Measurements from ENCODE around the gene NBAS.

Gene NBAS

DNA sequence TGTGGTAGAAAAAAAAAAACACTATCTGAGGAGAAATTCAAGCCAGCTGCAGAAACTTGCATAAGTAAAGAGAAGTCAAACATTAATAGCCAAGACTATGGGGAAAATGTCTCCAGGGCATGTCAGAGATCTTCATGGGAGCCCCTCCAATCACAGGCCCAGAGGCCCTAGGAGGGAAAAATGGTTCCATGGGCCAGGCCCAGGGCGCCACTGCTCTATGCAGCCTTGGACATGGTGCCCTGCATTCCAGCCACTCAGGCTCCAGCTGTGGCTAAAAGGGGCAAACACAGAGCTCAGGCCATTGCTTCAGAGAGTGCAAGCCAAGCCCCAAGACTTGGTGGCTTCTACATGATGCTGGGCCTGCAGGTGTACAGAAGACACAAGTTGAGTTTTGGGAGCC lies 354.7 kb downstream of the NBAS start:
- no peak for DNase-seq (ENCODE audit: low read depth)

- no peak for DNase-seq (ENCODE audit: low read depth)
Observed at GRCh38 chr2:15205562-15205961, 355.6 kb downstream of the NBAS start.

- no peak for DNase-seq (ENCODE audit: low read depth)
Observed at GRCh38 chr2:15201009-15201408, 360.1 kb downstream of the NBAS start.

DNA sequence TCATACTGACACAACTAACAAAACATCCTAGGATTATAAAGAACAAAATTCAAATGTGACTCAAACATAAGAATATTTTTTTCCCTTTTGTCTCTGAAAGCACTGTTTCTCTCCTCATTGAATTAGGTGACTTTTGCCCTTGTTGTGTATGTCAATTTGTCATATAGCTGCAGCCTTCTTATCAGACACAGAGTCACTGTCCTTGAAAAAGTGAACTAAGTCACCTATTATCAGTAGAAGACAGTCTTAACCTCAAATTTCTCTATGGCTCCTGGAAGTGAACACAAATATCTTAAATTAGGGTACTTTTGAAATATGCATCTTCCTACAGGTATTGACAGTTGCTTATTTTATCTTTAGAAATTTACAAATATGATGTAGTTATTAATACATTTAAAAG lies 360.6 kb downstream of the NBAS start:
- no peak for DNase-seq (ENCODE audit: low read depth)

DNA sequence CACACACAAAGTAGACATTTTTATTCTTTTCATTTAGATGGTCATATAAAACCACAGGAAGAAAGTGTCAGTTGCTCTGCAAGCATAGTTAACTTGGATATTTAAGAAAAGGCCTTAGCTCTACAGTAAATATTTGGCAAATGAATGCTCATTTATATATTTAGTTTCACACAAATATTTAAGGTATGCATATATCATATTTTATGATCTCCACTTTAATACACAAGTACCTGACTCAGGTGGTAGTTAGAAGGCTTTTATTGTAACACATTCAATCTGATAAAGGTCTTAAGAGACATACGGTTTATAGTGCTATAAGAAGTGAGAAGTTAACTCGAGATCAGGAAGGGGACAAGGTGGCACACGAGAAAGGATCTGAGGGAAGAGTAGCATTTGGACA lies 363.1 kb downstream of the NBAS start:
- DNase-seq (ENCODE audit: low read depth), result no peak

DNA sequence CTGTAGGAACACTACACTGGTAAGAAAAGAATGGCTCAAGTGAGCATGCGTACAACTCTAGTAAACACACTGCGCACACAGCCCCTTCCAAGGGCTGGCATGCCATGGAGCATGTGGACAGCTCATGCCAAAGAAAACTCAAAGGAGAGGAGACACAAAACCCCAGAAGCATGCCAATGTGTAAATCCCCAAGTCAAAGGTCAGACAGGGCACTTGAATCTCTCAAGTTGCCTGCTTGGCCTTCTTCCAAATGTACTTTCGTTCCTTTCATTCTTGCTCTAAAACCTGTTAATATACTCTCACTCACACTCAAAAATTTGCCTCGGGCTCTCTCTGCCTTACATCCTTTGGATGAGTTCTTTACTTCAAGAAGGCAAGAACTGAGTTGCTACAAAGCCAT lies 365.3 kb downstream of the NBAS start:
- no peak for DNase-seq (ENCODE audit: low read depth)

DNA sequence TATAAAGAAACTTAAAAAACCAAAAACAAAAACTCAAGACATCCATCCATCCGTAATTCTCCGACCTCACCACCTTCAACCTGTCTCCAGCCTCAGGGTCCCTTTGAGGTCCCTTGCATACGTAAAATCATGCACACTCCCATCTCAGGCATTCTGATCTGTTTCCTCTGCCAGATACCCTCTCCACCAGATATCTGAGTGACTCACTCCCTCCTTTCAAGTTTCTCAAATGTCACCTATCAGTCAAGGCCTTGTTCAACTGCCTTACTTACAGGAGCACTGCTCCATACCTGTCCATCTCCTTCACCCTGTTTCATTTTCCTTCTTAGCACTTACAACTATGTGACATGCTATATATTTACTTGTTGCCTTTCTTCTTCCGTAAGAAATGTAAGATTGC lies 369.3 kb downstream of the NBAS start:
- DNase-seq (ENCODE audit: low read depth), result no peak

DNA sequence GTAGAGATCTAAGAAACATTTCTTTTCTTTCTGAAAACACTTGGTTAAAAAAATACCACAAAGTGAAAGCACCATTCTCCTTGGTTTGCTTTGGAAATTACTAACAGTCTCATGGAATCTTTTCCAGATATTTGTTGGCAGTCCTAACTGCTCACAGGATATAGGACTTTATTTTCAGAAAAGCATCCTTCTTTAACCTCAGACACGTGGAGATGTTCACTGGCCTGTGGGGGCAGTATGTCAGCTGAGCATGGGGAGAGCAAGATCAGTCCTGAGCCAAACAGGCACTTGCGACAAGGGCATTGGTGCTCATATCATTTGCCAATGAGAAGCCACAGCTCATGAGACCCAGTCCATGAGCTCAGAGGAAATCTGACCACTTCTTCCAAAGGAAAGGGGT lies 371.9 kb downstream of the NBAS start:
- peak; percentile 2 for DNase-seq (ENCODE audit: low read depth)

GRCh38 chr2:15187702-15188101 lies 373.4 kb downstream of the NBAS start:
- no peak for DNase-seq (ENCODE audit: low read depth)

DNA sequence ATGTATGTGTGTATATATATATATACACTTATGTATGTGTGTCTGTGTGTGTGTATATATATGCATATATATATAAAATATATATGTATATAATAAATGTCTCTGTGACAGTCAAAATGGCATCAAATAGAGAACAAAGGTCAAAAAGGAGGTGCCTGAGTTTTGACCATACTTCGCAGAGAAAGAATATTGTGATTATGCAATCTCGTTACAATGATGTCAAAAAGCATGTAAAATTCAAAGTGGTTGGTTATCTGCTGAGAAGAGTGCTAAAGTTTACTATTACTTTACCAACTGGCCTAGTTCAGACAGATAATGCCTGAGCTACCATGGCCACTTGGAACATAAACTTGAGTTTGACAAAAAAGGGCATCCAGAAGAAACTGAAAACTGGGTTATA lies 375.0 kb downstream of the NBAS start:
- no peak for DNase-seq (ENCODE audit: low read depth)

GRCh38 chr2:15184491-15184890 lies 376.6 kb downstream of the NBAS start:
- no peak for DNase-seq (ENCODE audit: low read depth)

DNA sequence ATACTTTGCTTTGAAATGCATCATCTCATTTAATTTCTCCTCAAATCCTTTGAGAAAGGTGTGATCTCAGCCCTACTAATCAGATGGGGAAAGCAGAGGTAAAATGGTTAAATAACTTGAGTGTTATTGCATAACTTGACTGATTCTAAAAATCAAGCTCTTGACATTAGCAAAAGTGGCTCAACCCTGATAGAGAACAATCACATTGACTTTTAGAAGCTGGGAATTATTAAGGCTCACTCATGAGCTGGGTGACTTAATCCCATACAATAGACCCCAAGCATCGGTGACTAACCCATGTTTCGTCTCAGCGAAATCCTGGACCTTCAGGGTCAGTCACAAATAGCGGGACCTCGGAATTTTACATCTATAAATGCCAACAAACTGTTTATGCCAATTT lies 378.9 kb downstream of the NBAS start:
- no peak for DNase-seq (ENCODE audit: low read depth)

DNA sequence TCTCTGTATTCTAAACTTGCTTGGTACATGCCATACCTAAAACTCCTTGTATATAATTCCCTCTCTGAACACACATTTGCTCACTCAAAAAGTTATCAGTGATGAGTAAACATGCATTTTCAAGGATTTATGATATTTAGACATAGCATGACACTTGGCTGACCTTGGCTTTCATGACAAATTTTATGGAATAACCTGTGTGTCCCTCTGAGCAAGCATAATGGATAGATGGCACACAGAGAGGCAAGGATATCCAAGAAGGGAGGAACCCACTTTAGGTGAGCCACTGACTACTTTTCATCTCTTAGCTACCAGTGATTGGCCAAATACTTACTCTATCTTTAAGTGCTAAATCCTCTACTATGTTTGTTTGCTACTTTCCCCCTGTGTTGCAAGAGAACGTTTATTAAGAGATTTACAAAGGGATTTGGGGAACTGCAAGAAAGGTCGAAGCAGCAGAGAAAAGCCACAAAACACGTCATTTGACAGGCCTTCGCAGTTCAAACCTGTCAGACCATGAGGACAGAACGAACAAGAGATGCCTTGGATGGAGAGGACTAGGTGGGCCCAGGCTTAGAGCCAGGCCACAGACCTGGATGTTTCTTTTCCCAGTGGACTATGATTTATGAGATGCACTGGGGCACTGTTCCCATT lies 379.9 kb downstream of the NBAS start:
- DNase-seq (ENCODE audit: low read depth), result no peak

- no peak for DNase-seq (ENCODE audit: low read depth)
Observed at GRCh38 chr2:15180379-15180778, 380.8 kb downstream of the NBAS start.

DNA sequence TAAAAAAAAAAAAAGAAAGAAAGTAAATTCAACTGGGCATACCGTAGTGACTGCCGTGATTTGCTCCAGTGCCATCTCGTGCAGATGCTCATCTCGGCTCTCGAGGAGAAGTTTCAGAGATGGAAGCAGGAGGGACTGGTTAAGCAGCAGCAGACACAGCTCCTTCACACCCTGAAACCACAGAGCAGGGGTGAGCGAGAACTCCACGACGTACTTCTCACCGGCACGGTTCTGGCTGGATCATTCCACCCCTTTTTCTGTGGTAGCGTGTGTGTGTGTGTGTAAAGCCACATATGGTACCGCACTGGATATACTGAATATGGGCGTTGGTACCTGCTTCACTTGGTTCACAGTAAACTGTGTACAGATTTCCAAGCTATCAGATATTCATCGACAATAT lies 382.2 kb downstream of the NBAS start:
- DNase-seq (ENCODE audit: low read depth), result no peak

- DNase-seq (ENCODE audit: low read depth), result peak; percentile 45
Observed at GRCh38 chr2:15177103-15177502, 384.0 kb downstream of the NBAS start.

- no peak for DNase-seq (ENCODE audit: low read depth)
Observed at GRCh38 chr2:15176604-15177003, 384.5 kb downstream of the NBAS start.

- no peak for DNase-seq (ENCODE audit: low read depth)
Observed at GRCh38 chr2:15174567-15174966, 386.6 kb downstream of the NBAS start.

DNA sequence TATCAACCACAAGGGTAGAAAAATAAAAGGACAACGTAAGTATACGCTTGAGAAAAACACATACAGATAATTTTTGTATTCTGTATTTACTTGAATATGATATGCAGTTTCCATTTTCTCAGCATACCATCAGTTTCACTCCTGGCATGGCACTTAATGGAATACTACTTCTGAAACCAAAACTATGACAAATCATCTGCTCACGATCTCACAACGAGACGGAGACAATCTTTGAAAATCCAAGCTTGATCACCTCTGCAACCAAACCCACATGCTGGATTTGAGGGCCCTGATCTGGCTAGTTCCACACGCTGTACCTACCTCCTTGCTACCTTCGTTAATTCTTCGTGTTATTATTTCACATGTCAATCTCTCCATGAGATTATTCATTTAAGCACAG lies 387.6 kb downstream of the NBAS start:
- DNase-seq (ENCODE audit: low read depth), result no peak

DNA sequence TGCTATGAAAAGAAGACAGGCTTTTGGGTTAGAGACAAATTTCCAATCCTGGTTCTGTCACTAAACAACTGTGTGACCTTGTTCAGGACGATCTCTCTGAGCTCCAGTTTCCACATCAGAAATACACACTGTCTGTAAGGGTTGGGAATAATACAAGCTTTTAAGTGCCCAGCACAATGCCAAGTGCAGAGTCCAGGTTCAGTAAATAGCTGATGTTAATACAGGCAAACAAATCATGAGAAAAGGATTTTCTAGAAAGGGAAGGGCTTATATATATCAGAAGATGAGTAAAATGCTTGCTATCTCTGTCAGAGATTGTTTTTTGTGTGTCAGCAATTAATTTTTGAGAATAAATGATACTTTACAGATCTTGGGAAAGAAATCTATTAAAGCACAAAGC lies 388.3 kb downstream of the NBAS start:
- no peak for DNase-seq (ENCODE audit: low read depth)

- DNase-seq (ENCODE audit: low read depth), result peak; percentile 74
Observed at GRCh38 chr2:15170070-15170775, 390.9 kb downstream of the NBAS start.

DNA sequence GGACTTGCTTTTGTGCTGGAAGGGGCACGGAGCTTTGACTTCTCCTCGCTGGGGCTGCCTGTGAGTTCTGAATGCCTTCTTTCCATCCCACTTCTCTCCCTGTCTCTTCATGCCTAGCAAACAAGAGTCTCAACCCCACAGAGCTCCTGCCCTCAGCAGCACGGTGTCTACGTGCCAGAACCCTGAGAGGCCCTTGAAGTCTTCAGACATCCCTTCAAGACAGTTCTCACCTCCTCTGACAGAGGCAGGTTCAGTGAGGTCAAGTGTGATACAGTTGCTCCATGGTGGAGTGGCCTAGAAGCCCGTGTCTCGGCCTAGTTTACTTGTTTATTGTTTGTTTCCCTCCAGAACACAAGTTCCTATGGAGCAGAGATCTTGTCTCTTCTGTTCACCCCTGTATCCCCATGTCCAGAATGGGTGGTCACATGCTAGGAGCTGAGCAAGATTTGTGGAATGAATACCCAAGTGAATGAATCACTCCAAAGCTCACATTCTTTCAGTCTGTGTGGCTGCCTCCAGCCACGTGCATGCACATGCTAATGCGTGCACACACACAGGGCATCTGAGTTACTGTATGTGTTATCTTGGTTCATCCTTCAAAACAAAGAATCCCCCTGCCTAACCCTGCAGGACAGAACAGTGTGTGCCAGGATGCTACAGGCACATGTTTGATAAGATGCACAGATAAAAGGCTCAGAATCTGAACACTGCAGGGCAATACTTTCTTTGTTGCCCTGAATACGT lies 391.6 kb downstream of the NBAS start:
- DNase-seq (ENCODE audit: low read depth), result peak; percentile 96

GRCh38 chr2:15168116-15168515 lies 393.0 kb downstream of the NBAS start:
- no peak for DNase-seq (ENCODE audit: low read depth)
